ENCODE measurements around the gene GSG1L.

GSG1L gene

DNA sequence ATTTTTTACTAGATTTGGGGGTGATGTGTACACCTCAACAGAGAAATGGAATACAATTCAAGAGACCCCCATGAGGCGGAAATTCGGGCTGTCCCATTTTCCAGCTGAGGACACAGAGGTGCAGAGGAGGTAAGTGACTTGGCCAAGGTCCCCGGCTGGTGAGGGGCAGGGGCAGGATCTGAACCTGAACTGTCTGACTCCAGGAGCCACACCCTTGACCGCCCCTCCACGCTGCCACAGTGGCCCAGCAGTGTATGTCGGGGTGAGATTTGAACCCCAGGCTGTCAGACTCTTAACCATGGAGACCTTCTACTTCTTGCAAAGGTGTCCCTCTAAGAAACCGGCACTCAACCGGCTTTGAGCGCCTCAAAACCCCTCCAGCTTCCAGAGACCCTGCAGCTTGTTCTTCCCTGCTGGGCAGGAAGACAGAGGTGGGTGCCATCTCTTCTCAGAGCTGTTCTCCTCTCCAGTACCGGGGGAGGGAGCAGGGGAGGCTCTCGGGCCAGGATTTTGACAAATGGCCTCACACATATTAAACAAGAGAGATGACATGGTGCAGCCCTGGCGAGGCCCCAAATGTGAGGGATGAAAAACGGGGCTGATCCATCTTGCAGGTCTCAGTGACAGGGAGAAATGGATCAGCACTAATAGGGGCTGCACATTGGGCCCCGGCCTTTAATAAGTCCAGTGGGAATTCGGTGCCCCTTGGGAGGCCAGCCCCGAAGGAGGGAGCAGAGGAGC is 222.3 kb downstream of the GSG1L start:
- H3K4me3 ChIP-seq (ENCODE audit: low read length): no peak overlapping the region
- no peak for DNase-seq (ENCODE audit: low read depth)
- TF ChIP-seq, protein P1, sequence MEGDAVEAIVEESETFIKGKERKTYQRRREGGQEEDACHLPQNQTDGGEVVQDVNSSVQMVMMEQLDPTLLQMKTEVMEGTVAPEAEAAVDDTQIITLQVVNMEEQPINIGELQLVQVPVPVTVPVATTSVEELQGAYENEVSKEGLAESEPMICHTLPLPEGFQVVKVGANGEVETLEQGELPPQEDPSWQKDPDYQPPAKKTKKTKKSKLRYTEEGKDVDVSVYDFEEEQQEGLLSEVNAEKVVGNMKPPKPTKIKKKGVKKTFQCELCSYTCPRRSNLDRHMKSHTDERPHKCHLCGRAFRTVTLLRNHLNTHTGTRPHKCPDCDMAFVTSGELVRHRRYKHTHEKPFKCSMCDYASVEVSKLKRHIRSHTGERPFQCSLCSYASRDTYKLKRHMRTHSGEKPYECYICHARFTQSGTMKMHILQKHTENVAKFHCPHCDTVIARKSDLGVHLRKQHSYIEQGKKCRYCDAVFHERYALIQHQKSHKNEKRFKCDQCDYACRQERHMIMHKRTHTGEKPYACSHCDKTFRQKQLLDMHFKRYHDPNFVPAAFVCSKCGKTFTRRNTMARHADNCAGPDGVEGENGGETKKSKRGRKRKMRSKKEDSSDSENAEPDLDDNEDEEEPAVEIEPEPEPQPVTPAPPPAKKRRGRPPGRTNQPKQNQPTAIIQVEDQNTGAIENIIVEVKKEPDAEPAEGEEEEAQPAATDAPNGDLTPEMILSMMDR (conservative IDR thresholded peaks at IDR 0.05; ENCODE audit: low read depth, low read length): no peak

DNA sequence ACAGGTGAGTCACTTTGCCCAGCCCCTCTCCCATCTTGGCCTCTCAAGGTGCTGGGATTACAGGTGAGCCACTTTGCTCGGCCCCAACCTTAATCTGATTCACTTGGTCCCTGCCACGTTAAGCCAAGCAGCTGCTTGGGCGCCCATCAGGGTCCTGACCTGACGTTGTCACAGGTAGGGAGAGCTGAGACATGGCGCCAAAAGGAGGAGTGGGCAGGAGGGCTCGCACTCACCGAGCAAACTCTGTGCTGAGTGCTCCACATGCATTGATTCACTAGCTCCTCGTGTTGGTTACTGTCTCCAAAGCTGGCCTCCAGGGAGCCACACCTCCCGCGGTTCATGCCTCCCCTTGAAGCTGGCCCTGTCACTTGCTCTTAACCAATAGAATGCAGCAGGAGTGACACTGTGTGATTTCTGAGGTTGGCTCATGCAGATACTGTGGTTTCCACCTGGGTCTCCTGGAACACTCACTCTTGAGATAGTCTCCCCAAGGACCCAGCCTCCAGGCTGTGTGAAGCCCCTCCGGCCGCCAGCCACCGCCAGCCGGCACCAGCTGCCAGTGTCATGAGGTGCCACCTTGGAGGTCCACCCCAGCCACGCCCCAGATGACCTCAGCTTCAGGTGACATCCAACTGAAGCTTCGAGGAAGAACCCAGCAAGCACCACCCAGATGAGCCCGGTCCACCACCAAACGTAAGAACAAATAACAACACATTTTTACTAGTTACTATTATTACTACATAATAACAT is 223.0 kb downstream of the GSG1L start:
- DNase-seq (ENCODE audit: low read depth): no peak
- no peak overlapping the region for H3K4me3 ChIP-seq (ENCODE audit: low read length)

DNA sequence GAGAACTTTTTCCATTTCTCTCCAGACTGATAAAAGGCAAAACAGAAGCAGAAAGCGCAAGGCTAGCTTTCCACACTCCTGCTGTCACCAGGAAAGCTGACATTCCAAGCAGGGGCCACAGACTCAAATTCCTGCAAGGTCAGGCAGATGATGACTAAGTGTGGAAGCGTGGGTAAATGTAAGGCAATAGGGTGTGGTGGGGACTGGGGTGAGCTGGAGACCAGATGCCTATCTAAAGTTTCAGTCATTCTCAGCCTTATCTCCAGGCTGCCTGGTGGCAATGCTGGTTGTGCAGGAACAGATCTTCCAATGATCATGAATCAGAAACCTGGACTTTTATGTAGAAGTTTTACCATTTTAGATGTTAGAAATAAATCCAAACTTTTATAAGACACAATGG is 224.1 kb downstream of the GSG1L start:
- no peak overlapping the region for H3K4me3 ChIP-seq (ENCODE audit: low read length)
- TF ChIP-seq, protein P1 (conservative IDR thresholded peaks at IDR 0.05; ENCODE audit: low read depth, low read length): no peak
- DNase-seq (ENCODE audit: low read depth): no peak

More for the DNA sequence above, 223.0 kb downstream of the GSG1L start:
- TF ChIP-seq, protein P1 (conservative IDR thresholded peaks at IDR 0.05; ENCODE audit: low read depth, low read length): no peak

DNA sequence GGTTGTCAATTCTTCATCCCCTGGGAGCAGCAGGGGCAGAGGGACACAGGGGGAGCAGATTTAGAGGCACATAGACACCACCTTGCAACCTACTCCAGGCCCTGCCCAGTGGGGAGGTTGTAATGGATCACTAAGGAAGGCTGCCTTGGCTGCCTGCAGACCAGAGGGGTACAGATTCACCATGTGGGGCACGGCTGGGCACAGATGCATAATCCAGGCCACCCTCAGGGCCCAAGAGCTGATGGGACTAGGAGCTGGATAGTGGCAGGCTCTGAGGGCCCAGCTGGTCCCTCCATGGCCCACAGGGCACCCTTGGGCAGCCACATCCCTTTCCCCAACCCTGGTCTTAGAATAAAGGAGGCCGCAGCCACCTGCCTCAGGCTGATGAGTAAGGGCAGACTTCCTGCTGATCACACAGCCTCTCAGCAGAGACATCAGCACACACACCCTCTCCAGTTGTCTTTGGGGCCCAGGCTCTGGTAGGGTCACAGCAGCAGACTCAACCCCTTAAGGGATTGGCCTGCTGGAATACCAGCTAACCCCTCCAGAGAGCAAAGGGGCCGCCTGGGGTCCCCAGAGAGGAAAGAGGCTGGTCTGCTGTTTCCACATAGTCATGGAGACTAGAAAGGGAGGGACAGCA is 224.9 kb downstream of the GSG1L start:
- H3K4me3 ChIP-seq (ENCODE audit: low read length): no peak overlapping the region
- no peak for DNase-seq (ENCODE audit: low read depth)
- TF ChIP-seq, protein P1 (conservative IDR thresholded peaks at IDR 0.05; ENCODE audit: low read depth, low read length): no peak

DNA sequence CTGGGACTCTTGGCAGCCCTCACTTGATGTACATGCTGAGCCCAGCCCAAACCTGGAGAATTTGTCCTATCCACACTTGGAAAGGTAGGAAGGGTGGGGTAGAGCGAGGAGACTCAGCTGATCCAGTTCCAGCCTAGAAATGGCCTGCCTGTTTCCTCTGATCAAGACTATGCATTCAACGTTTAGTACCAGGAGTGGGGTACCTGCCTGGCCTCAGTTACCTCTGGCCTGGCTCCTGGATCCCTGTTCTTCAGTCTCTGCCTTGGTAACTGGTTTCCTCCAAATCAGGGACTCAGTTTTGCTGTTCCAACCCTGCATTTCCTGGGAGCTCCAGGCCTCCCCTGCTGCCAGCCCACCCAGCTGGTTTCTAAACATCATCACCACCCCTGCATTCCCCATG is 233.5 kb downstream of the GSG1L start:
- TF ChIP-seq, protein P1 (conservative IDR thresholded peaks at IDR 0.05; ENCODE audit: low read depth, low read length): no peak
- H3K4me3 ChIP-seq (ENCODE audit: low read length): no peak overlapping the region
- DNase-seq (ENCODE audit: low read depth): no peak

DNA sequence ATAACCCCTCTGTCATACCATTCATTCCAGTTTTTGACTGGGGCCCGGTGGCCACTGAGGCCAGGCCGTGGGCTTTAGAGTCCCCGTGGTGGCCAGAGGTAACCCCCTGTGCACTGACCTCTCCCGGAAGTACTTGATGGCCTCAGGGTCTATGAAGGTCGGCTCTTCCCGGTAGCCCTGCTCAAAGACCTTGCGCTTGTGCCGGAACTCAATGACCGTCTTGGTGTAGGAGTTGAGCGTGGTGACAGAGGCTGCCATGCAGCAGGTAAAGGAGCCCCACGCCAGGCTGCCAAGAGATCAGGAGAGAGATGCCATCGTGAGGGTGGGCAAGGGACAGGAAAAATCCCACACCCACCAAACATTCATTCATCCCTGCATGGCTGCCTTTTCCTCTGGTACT is 234.8 kb downstream of the GSG1L start:
- TF ChIP-seq, protein P1 (conservative IDR thresholded peaks at IDR 0.05; ENCODE audit: low read depth, low read length): no peak
- DNase-seq (ENCODE audit: low read depth): no peak
- no peak overlapping the region for H3K4me3 ChIP-seq (ENCODE audit: low read length)

Data from retinal pigment epithelial cell (primary cell).